ENCODE measurements around the gene PLPPR1.

Gene PLPPR1

GRCh38 chr9:101173907-101174306, 145.4 kb downstream of the PLPPR1 start:
- Histone ChIP-seq H3K27me3 (no peaks in the 10 kb centered on the region), H3K9me3 (peaks cover 0 to 6% (median 0%) of the 10 kb centered on the region in 3 donors), H3K4me1 (no peaks in the 10 kb centered on the region), H3K4me3 (no peak overlapping the region), H3K27ac (no peak overlapping the region), H3K36me3 (no peaks in the 10 kb centered on the region)
- no peak for DNase-seq
- intact Hi-C loops (cut with DNase I; ENCODE audit: low total_unique reads) = no loop called here
- TF ChIP-seq CTCF (IDR thresholded peaks at IDR 0.05) = no peak

GRCh38 chr9:101176384-101176783, 147.9 kb downstream of the PLPPR1 start:
- no peak for DNase-seq
- no peaks in the 10 kb centered on the region for H3K4me1 ChIP-seq
- no peaks in the 10 kb centered on the region for H3K27me3 ChIP-seq
- intact Hi-C loops (cut with DNase I; ENCODE audit: low total_unique reads) = no loop called here
- H3K27ac ChIP-seq = no peak overlapping the region
- H3K36me3 ChIP-seq = no peaks in the 10 kb centered on the region
- no peak overlapping the region for H3K4me3 ChIP-seq
- no peak for TF ChIP-seq CTCF (IDR thresholded peaks at IDR 0.05)
- peaks cover 0 to 6% (median 0%) of the 10 kb centered on the region in 3 donors for H3K9me3 ChIP-seq

GRCh38 chr9:101184813-101185278, 156.3 kb downstream of the PLPPR1 start:
- intact Hi-C loops (cut with DNase I; ENCODE audit: low total_unique reads) = no loop called here
- Histone ChIP-seq H3K9me3 (no peaks in the 10 kb centered on the region), H3K27me3 (no peaks in the 10 kb centered on the region), H3K27ac (no peak overlapping the region), H3K36me3 (no peaks in the 10 kb centered on the region), H3K4me3 (no peak overlapping the region), H3K4me1 (no peaks in the 10 kb centered on the region)
- TF ChIP-seq CTCF (IDR thresholded peaks at IDR 0.05) = no peak
- DNase-seq = no peak

GRCh38 chr9:101191723-101192122, 163.2 kb downstream of the PLPPR1 start:
- Histone ChIP-seq H3K27ac (no peak overlapping the region), H3K9me3 (no peaks in the 10 kb centered on the region), H3K27me3 (no peaks in the 10 kb centered on the region), H3K4me3 (no peak overlapping the region), H3K36me3 (no peaks in the 10 kb centered on the region), H3K4me1 (no peaks in the 10 kb centered on the region)
- DNase-seq = no peak
- intact Hi-C loops (cut with DNase I; ENCODE audit: low total_unique reads) = no loop called here
- TF ChIP-seq CTCF (IDR thresholded peaks at IDR 0.05) = no peak

- intact Hi-C loops (cut with DNase I; ENCODE audit: low total_unique reads) = no loop called here
- no peaks in the 10 kb centered on the region for H3K27me3 ChIP-seq
Observed at GRCh38 chr9:101197026-101197425, 168.5 kb downstream of the PLPPR1 start.

More at GRCh38 chr9:101197026-101197425, 168.5 kb downstream of the PLPPR1 start:
- Histone ChIP-seq H3K4me1 (no peaks in the 10 kb centered on the region), H3K27ac (no peak overlapping the region), H3K36me3 (no peaks in the 10 kb centered on the region), H3K9me3 (no peaks in the 10 kb centered on the region), H3K4me3 (no peak overlapping the region)
- no peak for DNase-seq
- TF ChIP-seq CTCF (IDR thresholded peaks at IDR 0.05) = no peak

Data from tibial artery (tissue), 4 donors.